HepG2 (cell line): ENCODE data around the gene BABAM1. TPM values are rescaled to one million over a fixed set of nuclear protein-coding genes. Genes with fewer than 3 reads are reported as not detected.
A peak's percentile ranks its signal among the peaks of the same experiment; 100 is the strongest.

Experiments
- DNMT3B ChIP-seq: conservative IDR thresholded peaks from 2 replicates; pipeline ENCODE4 v1.6.1; 2016; ENCODE audit warnings: missing biosample characterization, control low read depth
- GATA4 ChIP-seq: sonication (generic); IDR thresholded peaks from 2 replicates; pipeline ENCODE4 v1.6.1; 2016; ENCODE audit warnings: antibody characterized with exemption, low read depth, borderline replicate concordance
- HOXA3 ChIP-seq: sonication (generic); formaldehyde crosslinking; IDR thresholded peaks from 2 replicates; pipeline ENCODE4 v1.5.0; 2020; ENCODE audit warnings: missing genetic modification reagents
- JUND ChIP-seq: sonication (generic); formaldehyde crosslinking; IDR thresholded peaks from 2 replicates; pipeline ENCODE4 v1.8.0; 2022; ENCODE audit warnings: mild to moderate bottlenecking, missing genetic modification reagents
- KDM4B ChIP-seq: sonication (generic); formaldehyde crosslinking; IDR thresholded peaks from 2 replicates; pipeline ENCODE4 v1.4.0; 2020; ENCODE audit warnings: missing genetic modification reagents
- KLF15 ChIP-seq: sonication (generic); formaldehyde crosslinking; IDR thresholded peaks from 2 replicates; pipeline ENCODE4 v1.8.1; 2023; ENCODE audit warnings: borderline replicate concordance, mild to moderate bottlenecking, inconsistent platforms, missing genetic modification reagents, mixed read lengths
- NFRKB ChIP-seq: fragments of 450-650 bp; IDR thresholded peaks from 2 replicates; pipeline ENCODE4 v1.6.1; 2017
- NR2F6 ChIP-seq, 2 experiments: IDR thresholded peaks; 2 replicates each; pipeline ENCODE4 v1.6.1; 2016; ENCODE audit warnings: antibody characterized with exemption in 1 of 2, mild to moderate bottlenecking in 1 of 2
- PCBP1 ChIP-seq: fragments of 200-400 bp; formaldehyde crosslinking; IDR thresholded peaks from 2 replicates; pipeline ENCODE4 v1.6.1; 2017; ENCODE audit warnings: mild to moderate bottlenecking, low read depth, low read length, borderline replicate concordance
- RAD21 ChIP-seq: fragments of 450-650 bp; formaldehyde crosslinking; IDR thresholded peaks from 2 replicates; pipeline ENCODE4 v1.5.0; 2020; ENCODE audit warnings: mild to moderate bottlenecking
- THYN1 ChIP-seq: sonication (generic); formaldehyde crosslinking; IDR thresholded peaks from 2 replicates; pipeline ENCODE4 v1.8.1; 2023; ENCODE audit warnings: low read depth, mild to moderate bottlenecking, moderate library complexity, missing genetic modification reagents, borderline replicate concordance
- ZNF160 ChIP-seq: sonication (generic); formaldehyde crosslinking; IDR thresholded peaks from 2 replicates; pipeline ENCODE4 v1.8.0; 2022; ENCODE audit warnings: mild to moderate bottlenecking, inconsistent platforms, missing genetic modification reagents
- ZNF17 ChIP-seq: sonication (generic); formaldehyde crosslinking; IDR thresholded peaks from 2 replicates; pipeline ENCODE4 v1.5.0; 2020; ENCODE audit warnings: mild to moderate bottlenecking, missing genetic modification reagents
- ZNF235 ChIP-seq: sonication (generic); formaldehyde crosslinking; IDR thresholded peaks from 2 replicates; pipeline ENCODE4 v1.8.1; 2023; ENCODE audit warnings: mild to moderate bottlenecking, missing genetic modification reagents, borderline replicate concordance
- ZNF253 ChIP-seq: sonication (generic); formaldehyde crosslinking; IDR thresholded peaks from 2 replicates; pipeline ENCODE4 v1.8.0; 2022; ENCODE audit warnings: mild to moderate bottlenecking, missing genetic modification reagents, borderline replicate concordance
- ZNF564 ChIP-seq: sonication (generic); formaldehyde crosslinking; IDR thresholded peaks from 2 replicates; pipeline ENCODE4 v1.8.1; 2023; ENCODE audit warnings: mild to moderate bottlenecking, missing genetic modification reagents
- ZNF883 ChIP-seq: sonication (generic); formaldehyde crosslinking; IDR thresholded peaks from 2 replicates; pipeline ENCODE4 v1.5.1; 2020; ENCODE audit warnings: mild to moderate bottlenecking, missing genetic modification reagents; ENCODE audit errors: not compliant biosample characterization
- polyA plus RNA-seq, 8 experiments: library from polyadenylated mRNA; depleted of rRNA in 3 of 8; stranded (reverse) in 7 of 8; unstranded in 1 of 8; fragments of >200 nt; fragmentation: Illumina TruSeq in 4 of 8; extraction: Trizol in 4 of 8; gene quantifications; 2 replicates each; pipeline versions ENCODE4 v1.2.1 to v1.2.3, GENCODE V29; 2011 to 2016; ENCODE audit warnings: low read depth in 4 of 8, missing spikeins in 1 of 8, mixed read lengths in 1 of 8; ENCODE audit not compliant: insufficient read depth in 1 of 8
- total RNA-seq, 5 experiments: library from RNA; depleted of rRNA; stranded (reverse); fragments of >200 nt; fragmentation: Illumina TruSeq; extraction: Trizol; gene quantifications; 2 replicates each; pipeline ENCODE4 v1.2.3, GENCODE V29; 2016; ENCODE audit warnings: low read depth in 1 of 5
- TF ChIP-seq, protein P1 (sequence below): sonication (generic); formaldehyde crosslinking; IDR thresholded peaks from 2 replicates; pipeline ENCODE4 v1.4.0; 2020; ENCODE audit warnings: missing genetic modification reagents, borderline replicate concordance
- TF ChIP-seq, protein P2 (sequence below): sonication (generic); formaldehyde crosslinking; IDR thresholded peaks from 2 replicates; pipeline ENCODE4 v1.4.0; 2020; ENCODE audit warnings: mild to moderate bottlenecking, missing genetic modification reagents
- TF ChIP-seq, protein P3 (sequence below), 2 experiments: sonication (generic) in 1 of 2; formaldehyde crosslinking in 1 of 2; IDR thresholded peaks; 2 replicates each; pipeline versions ENCODE4 v1.5.1 to v1.6.1; 2011 to 2020; ENCODE audit warnings: borderline replicate concordance in 1 of 2, low read depth in 1 of 2, low read length in 1 of 2, mild to moderate bottlenecking in 1 of 2, missing genetic modification reagents in 1 of 2, moderate library complexity in 1 of 2

The BABAM1 gene
- total and polyA plus RNA-seq, 2 of the 13 experiments (the other 11 are each of a cell fraction or from before 2014, with no cell fraction given) = 70.0 to 82.0 TPM

DNA sequence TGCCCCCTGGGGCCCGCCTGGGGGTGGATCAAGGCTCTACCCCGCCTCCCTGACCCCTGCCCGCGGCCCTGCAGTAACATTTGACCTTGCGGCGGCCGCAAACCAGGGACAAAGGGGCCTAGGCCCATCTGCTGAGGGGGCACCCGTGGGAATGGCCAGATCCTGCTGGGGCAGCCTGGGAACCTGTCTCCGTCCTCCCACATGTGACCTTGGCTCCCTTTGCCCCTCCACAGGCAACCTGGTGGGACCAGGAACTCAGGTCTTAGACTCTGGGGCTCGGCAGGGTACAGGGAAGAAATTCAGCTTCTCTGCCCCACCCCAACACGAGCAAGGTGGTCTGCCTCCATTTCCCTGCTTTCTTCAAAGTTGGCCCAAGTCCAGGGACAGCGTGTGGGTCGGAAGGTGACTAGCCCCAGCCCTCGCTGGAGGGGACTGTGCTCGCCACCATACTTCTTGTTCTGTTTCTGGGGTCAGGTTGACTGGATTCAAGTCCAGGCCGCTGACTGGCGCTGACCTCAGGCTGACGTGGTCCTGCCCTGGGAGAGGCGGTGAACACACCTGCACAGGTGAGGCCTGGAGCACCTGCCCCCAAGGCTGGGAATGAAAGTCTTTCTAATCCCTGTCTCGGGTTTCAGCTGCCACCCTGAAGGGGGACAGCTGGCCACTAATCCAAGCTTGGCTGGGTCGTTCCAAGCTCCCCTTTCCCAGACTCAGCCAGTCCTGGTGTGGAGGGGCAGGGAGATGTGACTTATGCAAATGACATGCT lies 19.0 kb upstream of the BABAM1 start (continued):
- TF ChIP-seq KDM4B (CRISPR knock-in tag) = peak; percentile 76
- TF ChIP-seq KLF15 (CRISPR knock-in tag) = peak; percentile 41; the same call in 1 of the 2 replicates
- 0 out of 2 replicates have a peak, but pooled peaks have one; percentile 55 for TF ChIP-seq ZNF564
- peak; percentile 81 for TF ChIP-seq JUND (CRISPR knock-in tag)
- TF ChIP-seq RAD21 (CRISPR knock-in tag) = peak; percentile 57; the same call in 1 of the 2 replicates
- TF ChIP-seq, protein P1, sequence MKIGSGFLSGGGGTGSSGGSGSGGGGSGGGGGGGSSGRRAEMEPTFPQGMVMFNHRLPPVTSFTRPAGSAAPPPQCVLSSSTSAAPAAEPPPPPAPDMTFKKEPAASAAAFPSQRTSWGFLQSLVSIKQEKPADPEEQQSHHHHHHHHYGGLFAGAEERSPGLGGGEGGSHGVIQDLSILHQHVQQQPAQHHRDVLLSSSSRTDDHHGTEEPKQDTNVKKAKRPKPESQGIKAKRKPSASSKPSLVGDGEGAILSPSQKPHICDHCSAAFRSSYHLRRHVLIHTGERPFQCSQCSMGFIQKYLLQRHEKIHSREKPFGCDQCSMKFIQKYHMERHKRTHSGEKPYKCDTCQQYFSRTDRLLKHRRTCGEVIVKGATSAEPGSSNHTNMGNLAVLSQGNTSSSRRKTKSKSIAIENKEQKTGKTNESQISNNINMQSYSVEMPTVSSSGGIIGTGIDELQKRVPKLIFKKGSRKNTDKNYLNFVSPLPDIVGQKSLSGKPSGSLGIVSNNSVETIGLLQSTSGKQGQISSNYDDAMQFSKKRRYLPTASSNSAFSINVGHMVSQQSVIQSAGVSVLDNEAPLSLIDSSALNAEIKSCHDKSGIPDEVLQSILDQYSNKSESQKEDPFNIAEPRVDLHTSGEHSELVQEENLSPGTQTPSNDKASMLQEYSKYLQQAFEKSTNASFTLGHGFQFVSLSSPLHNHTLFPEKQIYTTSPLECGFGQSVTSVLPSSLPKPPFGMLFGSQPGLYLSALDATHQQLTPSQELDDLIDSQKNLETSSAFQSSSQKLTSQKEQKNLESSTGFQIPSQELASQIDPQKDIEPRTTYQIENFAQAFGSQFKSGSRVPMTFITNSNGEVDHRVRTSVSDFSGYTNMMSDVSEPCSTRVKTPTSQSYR (CRISPR knock-in tag) = peak; percentile 99
- TF ChIP-seq PCBP1 = 0 out of 2 replicates have a peak, but pooled peaks have one; percentile 84
- TF ChIP-seq ZNF235 (CRISPR knock-in tag) = peak; percentile 83; the same call in 1 of the 2 replicates
- no peak for TF ChIP-seq GATA4
- TF ChIP-seq NFRKB = no peak
- TF ChIP-seq, protein P2, sequence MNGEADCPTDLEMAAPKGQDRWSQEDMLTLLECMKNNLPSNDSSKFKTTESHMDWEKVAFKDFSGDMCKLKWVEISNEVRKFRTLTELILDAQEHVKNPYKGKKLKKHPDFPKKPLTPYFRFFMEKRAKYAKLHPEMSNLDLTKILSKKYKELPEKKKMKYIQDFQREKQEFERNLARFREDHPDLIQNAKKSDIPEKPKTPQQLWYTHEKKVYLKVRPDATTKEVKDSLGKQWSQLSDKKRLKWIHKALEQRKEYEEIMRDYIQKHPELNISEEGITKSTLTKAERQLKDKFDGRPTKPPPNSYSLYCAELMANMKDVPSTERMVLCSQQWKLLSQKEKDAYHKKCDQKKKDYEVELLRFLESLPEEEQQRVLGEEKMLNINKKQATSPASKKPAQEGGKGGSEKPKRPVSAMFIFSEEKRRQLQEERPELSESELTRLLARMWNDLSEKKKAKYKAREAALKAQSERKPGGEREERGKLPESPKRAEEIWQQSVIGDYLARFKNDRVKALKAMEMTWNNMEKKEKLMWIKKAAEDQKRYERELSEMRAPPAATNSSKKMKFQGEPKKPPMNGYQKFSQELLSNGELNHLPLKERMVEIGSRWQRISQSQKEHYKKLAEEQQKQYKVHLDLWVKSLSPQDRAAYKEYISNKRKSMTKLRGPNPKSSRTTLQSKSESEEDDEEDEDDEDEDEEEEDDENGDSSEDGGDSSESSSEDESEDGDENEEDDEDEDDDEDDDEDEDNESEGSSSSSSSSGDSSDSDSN (CRISPR knock-in tag) = peak; percentile 73
- TF ChIP-seq, protein P3, sequence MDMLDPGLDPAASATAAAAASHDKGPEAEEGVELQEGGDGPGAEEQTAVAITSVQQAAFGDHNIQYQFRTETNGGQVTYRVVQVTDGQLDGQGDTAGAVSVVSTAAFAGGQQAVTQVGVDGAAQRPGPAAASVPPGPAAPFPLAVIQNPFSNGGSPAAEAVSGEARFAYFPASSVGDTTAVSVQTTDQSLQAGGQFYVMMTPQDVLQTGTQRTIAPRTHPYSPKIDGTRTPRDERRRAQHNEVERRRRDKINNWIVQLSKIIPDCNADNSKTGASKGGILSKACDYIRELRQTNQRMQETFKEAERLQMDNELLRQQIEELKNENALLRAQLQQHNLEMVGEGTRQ (IDR thresholded peaks at IDR 0.05; ENCODE audit: low read depth, low read length) = peak; percentile 26; the same call in 1 of the 2 replicates
- TF ChIP-seq, protein P3 (CRISPR knock-in tag; IDR thresholded peaks at IDR 0.05; ENCODE audit: borderline replicate concordance) = peak; percentile 74; the same call in 1 of the 2 replicates
- TF ChIP-seq DNMT3B = no peak
- TF ChIP-seq NR2F6 (IDR thresholded peaks at IDR 0.05) = peak; percentile 100
- TF ChIP-seq NR2F6 (CRISPR knock-in tag; IDR thresholded peaks at IDR 0.05) = peak; percentile 100
- no peak for TF ChIP-seq ZNF160 (CRISPR knock-in tag)
- peak; percentile 89 for TF ChIP-seq HOXA3 (CRISPR knock-in tag)
- TF ChIP-seq ZNF17 (CRISPR knock-in tag) = no peak
- no peak for TF ChIP-seq ZNF883 (CRISPR knock-in tag)
- no peak for TF ChIP-seq THYN1
- TF ChIP-seq ZNF253 = peak; percentile 84; the same call in 1 of the 2 replicates
